ENCODE results near the gene VN1R4. TPM values are rescaled to one million over a fixed set of nuclear protein-coding genes. Genes with fewer than 3 reads are reported as not detected.
"Not testable (repeated sequence)": the region's sequence is repeated elsewhere in the genome, so short reads cannot be mapped to it uniquely, and the experiment has no call there.

VN1R4 gene
- total RNA-seq (under 1 TPM in 1 of 2 donors, not detected in 1; 0.37 TPM), polyA plus RNA-seq (ENCODE audit: insufficient read depth, low read depth, low replicate concordance) (not detected)
- long read RNA-seq, donor 1: 0 reads
- long read RNA-seq, donor 2: 0 reads

GRCh38 chr19:53267623-53268022 is at the start of gene VN1R4:
Gene VN1R4 (minus strand): TSS chr19:53267723. CDS start chr19:53267665, 58 bp downstream.
- intact Hi-C loops (cut with DNase I; ENCODE audit: low total_unique reads); H3K27ac ChIP-seq; DNase-seq; H3K27me3 ChIP-seq; H3K4me1 ChIP-seq; H3K9me3 ChIP-seq; H3K36me3 ChIP-seq (ENCODE audit: low read depth, missing control alignments); H3K4me3 ChIP-seq: not testable (repeated sequence)
- WGBS, 2 donors: 76 to 94% methylated on average over 4 to 5 of the region's 5 CpGs

GRCh38 chr19:53311897-53312296 is 44.4 kb upstream of the VN1R4 start:
- Histone ChIP-seq H3K27ac (no peak overlapping the region), H3K27me3 (no peaks in the 10 kb centered on the region), H3K9me3 (no peaks in the 10 kb centered on the region), H3K4me1 (no peaks in the 10 kb centered on the region), H3K36me3 (ENCODE audit: low read depth, missing control alignments) (no peaks in the 10 kb centered on the region), H3K4me3 (no peak overlapping the region)
- 69 to 82% methylated on average over 12 of the region's 12 CpGs for WGBS, 2 donors
- intact Hi-C loops (cut with DNase I; ENCODE audit: low total_unique reads): no loop called here
- TF ChIP-seq CTCF (IDR thresholded peaks at IDR 0.05) (no peak), POLR2A (IDR thresholded peaks at IDR 0.05) (no peak)
- DNase-seq: no peak

- Histone ChIP-seq H3K9me3 (no peaks in the 10 kb centered on the region), H3K4me1 (no peaks in the 10 kb centered on the region), H3K27ac (no peak overlapping the region), H3K36me3 (ENCODE audit: low read depth, missing control alignments) (no peaks in the 10 kb centered on the region), H3K27me3 (no peaks in the 10 kb centered on the region), H3K4me3 (no peak overlapping the region)
- no peak for DNase-seq
- intact Hi-C loops (cut with DNase I; ENCODE audit: low total_unique reads): no loop called here
- TF ChIP-seq POLR2A (IDR thresholded peaks at IDR 0.05) (no peak), CTCF (IDR thresholded peaks at IDR 0.05) (no peak)
- 56 to 59% methylated on average over 11 of the region's 11 CpGs for WGBS, 2 donors
Measured at GRCh38 chr19:53311044-53311443, 43.5 kb upstream of the VN1R4 start.

GRCh38 chr19:53308339-53308811 is 40.9 kb upstream of the VN1R4 start:
- no peaks in the 10 kb centered on the region for H3K9me3 ChIP-seq
- TF ChIP-seq POLR2A (IDR thresholded peaks at IDR 0.05) (no peak), CTCF (IDR thresholded peaks at IDR 0.05) (peak; percentile 17 to 58 (median 36))
- WGBS, 2 donors: 1 to 10% methylated on average over 7 to 31 of the region's 32 CpGs
- H3K27ac ChIP-seq: no peak overlapping the region
- H3K4me3 ChIP-seq: peak overlapping the region in 1 of 2 donors; percentile 40
- intact Hi-C loops (cut with DNase I; ENCODE audit: low total_unique reads): no loop called here
- DNase-seq: peak; percentile 72
- H3K4me1 ChIP-seq: no peaks in the 10 kb centered on the region
- no peaks in the 10 kb centered on the region for H3K36me3 ChIP-seq (ENCODE audit: low read depth, missing control alignments)
- H3K27me3 ChIP-seq: no peaks in the 10 kb centered on the region

- H3K27ac ChIP-seq; DNase-seq; H3K4me1 ChIP-seq; H3K9me3 ChIP-seq; intact Hi-C loops (cut with DNase I; ENCODE audit: low total_unique reads); H3K36me3 ChIP-seq (ENCODE audit: low read depth, missing control alignments); H3K27me3 ChIP-seq; H3K4me3 ChIP-seq: not testable (repeated sequence)
- no CpG with 5 or more reads among the region's 8 CpGs for WGBS, 2 donors
Measured at GRCh38 chr19:53301341-53301740, 33.8 kb upstream of the VN1R4 start.

GRCh38 chr19:53294786-53295441 is 27.4 kb upstream of the VN1R4 start:
- no peak for TF ChIP-seq CTCF (IDR thresholded peaks at IDR 0.05)
- no peak for TF ChIP-seq POLR2A (IDR thresholded peaks at IDR 0.05)
- no peaks in the 10 kb centered on the region for H3K4me1 ChIP-seq
- no peaks in the 10 kb centered on the region for H3K36me3 ChIP-seq (ENCODE audit: low read depth, missing control alignments)
- no peak overlapping the region for H3K4me3 ChIP-seq
- intact Hi-C loops (cut with DNase I; ENCODE audit: low total_unique reads): no loop called here
- DNase-seq: no peak
- WGBS, 2 donors: 75 to 78% methylated on average over 7 of the region's 7 CpGs
- H3K9me3 ChIP-seq: no peaks in the 10 kb centered on the region
- no peaks in the 10 kb centered on the region for H3K27me3 ChIP-seq
- H3K27ac ChIP-seq: no peak overlapping the region
